DOHH2 (cell line): ENCODE results near the gene LDAF1.

ENCODE experiments used
- H3F3A ChIP-seq: fragments of 200-600 bp; sonication (generic), shearing (Covaris generic); 2 replicates; pipeline ENCODE4 v1.6.0; 2016; ENCODE audit warnings: antibody characterized with exemption, mild to moderate bottlenecking; ENCODE audit not compliant: control insufficient read depth, insufficient read depth
- H3K27ac ChIP-seq: fragments of 200-600 bp; sonication (generic); 2 replicates; pipeline ENCODE4 v1.5.1; 2014; ENCODE audit warnings: low read depth, mild to moderate bottlenecking, low read length, moderate library complexity
- H3K27me3 ChIP-seq: fragments of 200-600 bp; sonication (generic); 2 replicates; pipeline ENCODE4 v1.6.1; 2014; ENCODE audit warnings: mild to moderate bottlenecking, low read length, mixed read lengths; ENCODE audit not compliant: control insufficient read depth
- H3K36me3 ChIP-seq: fragments of 200-600 bp; sonication (generic); 2 replicates; pipeline ENCODE4 v1.6.1; 2014; ENCODE audit warnings: mild to moderate bottlenecking, low read length, moderate library complexity, mixed read lengths; ENCODE audit not compliant: control insufficient read depth
- H3K4me1 ChIP-seq: fragments of 200-600 bp; sonication (generic); 2 replicates; pipeline ENCODE4 v1.6.1; 2014; ENCODE audit warnings: mild to moderate bottlenecking, low read length, mixed read lengths; ENCODE audit not compliant: control insufficient read depth
- H3K4me2 ChIP-seq: fragments of 200-600 bp; sonication (generic); 2 replicates; pipeline ENCODE4 v1.6.0; 2014; ENCODE audit warnings: mild to moderate bottlenecking, low read length, moderate library complexity
- H3K4me3 ChIP-seq: fragments of 200-600 bp; sonication (generic); 2 replicates; pipeline ENCODE4 v1.5.1; 2014; ENCODE audit warnings: mild to moderate bottlenecking, low read length, mixed read lengths
- H3K79me2 ChIP-seq: fragments of 200-600 bp; sonication (generic); 2 replicates; pipeline ENCODE4 v1.6.1; 2014; ENCODE audit warnings: mild to moderate bottlenecking, low read length, mixed read lengths; ENCODE audit not compliant: control insufficient read depth
- H3K9me2 ChIP-seq: fragments of 200-600 bp; sonication (generic); replicated peaks from 2 replicates; pipeline ENCODE4 v1.6.1; 2014; ENCODE audit warnings: mild to moderate bottlenecking, low read length, mixed read lengths; ENCODE audit not compliant: control insufficient read depth
- H3K9me3 ChIP-seq: fragments of 200-600 bp; sonication (generic); 2 replicates; pipeline ENCODE4 v1.6.1; 2014; ENCODE audit warnings: antibody characterized with exemption, low read length, mixed read lengths; ENCODE audit not compliant: control insufficient read depth, insufficient read depth
- H4K20me1 ChIP-seq: fragments of 200-600 bp; sonication (generic); 2 replicates; pipeline ENCODE4 v1.6.0; 2014; ENCODE audit warnings: low read depth, mild to moderate bottlenecking, antibody characterized with exemption, low read length, moderate library complexity; ENCODE audit not compliant: control insufficient read depth, insufficient read depth
- EZH2phosphoT487 ChIP-seq: fragments of 200-600 bp; sonication (generic); IDR thresholded peaks from 2 replicates; pipeline ENCODE4 v1.6.1; 2017; ENCODE audit warnings: borderline replicate concordance, mild to moderate bottlenecking, antibody characterized with exemption, low read length, moderate library complexity, mixed read lengths
- TF ChIP-seq, protein P1 (sequence below): fragments of 200-600 bp; sonication (generic); IDR thresholded peaks from one replicate; pipeline ENCODE4 v1.5.1; 2014; ENCODE audit warnings: antibody characterized with exemption, mild to moderate bottlenecking, low read depth, low read length; ENCODE audit not compliant: poor library complexity, severe bottlenecking

The LDAF1 gene

DNA sequence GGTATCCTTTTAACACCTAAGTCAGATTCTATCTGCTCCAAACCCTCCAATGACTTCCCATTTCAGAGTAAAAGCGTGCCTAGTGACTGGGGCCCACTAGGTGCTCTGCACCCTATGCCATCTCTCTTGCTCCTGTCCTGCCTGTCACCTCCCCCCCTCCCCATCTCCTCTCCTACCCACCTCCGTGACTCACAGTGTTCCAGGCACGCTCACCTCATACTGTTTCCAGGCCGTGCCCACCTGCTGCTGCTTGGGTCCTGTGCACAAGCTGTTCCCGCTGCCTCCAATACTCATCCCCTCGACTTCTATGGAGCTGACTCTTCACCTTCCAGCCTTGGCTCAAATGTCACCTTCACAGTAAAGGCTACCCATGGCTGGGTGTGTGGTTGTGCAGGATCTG is 29.5 kb upstream of the LDAF1 start:
- H3K27ac ChIP-seq, result no peak overlapping the region
- no peaks in the 10 kb centered on the region for H3K79me2 ChIP-seq
- no peak overlapping the region for H3K4me3 ChIP-seq
- no peak overlapping the region for H3K4me2 ChIP-seq
- no peaks in the 10 kb centered on the region for H3K9me3 ChIP-seq
- H3K9me2 ChIP-seq, result no peaks in the 10 kb centered on the region
- no peaks in the 10 kb centered on the region for H3F3A ChIP-seq
- no peaks in the 10 kb centered on the region for H3K27me3 ChIP-seq
- no peaks in the 10 kb centered on the region for H3K36me3 ChIP-seq
- H4K20me1 ChIP-seq, result no peaks in the 10 kb centered on the region
- no peaks in the 10 kb centered on the region for H3K4me1 ChIP-seq
- no peak for TF ChIP-seq EZH2phosphoT487
- TF ChIP-seq, protein P1, sequence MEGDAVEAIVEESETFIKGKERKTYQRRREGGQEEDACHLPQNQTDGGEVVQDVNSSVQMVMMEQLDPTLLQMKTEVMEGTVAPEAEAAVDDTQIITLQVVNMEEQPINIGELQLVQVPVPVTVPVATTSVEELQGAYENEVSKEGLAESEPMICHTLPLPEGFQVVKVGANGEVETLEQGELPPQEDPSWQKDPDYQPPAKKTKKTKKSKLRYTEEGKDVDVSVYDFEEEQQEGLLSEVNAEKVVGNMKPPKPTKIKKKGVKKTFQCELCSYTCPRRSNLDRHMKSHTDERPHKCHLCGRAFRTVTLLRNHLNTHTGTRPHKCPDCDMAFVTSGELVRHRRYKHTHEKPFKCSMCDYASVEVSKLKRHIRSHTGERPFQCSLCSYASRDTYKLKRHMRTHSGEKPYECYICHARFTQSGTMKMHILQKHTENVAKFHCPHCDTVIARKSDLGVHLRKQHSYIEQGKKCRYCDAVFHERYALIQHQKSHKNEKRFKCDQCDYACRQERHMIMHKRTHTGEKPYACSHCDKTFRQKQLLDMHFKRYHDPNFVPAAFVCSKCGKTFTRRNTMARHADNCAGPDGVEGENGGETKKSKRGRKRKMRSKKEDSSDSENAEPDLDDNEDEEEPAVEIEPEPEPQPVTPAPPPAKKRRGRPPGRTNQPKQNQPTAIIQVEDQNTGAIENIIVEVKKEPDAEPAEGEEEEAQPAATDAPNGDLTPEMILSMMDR, result no peak

DNA sequence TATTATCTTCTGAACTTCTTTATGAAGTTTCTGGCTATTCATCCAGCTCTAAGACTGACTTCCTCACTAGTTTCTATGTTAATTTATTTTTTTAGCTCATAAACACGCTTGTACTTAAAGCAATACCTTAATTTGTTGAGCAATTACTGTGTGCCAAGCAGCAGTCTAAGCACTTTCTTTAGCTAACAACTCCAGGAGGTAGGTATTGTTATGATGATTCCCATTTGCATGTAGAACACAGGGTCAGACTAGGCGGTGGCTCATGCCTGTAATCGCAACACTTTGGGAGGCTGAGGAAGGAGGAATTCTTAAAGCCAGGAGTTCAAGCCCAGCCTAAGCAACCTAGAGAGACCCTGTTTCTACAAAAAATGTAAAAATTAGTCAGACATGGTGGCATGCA is 27.7 kb upstream of the LDAF1 start:
- no peaks in the 10 kb centered on the region for H3F3A ChIP-seq
- H4K20me1 ChIP-seq, result no peaks in the 10 kb centered on the region
- H3K4me1 ChIP-seq, result no peaks in the 10 kb centered on the region
- TF ChIP-seq EZH2phosphoT487, result no peak
- TF ChIP-seq, protein P1, result no peak
- no peaks in the 10 kb centered on the region for H3K79me2 ChIP-seq
- H3K4me3 ChIP-seq, result no peak overlapping the region
- no peaks in the 10 kb centered on the region for H3K9me2 ChIP-seq
- no peak overlapping the region for H3K27ac ChIP-seq
- H3K4me2 ChIP-seq, result no peak overlapping the region
- H3K36me3 ChIP-seq, result no peaks in the 10 kb centered on the region
- H3K27me3 ChIP-seq, result no peaks in the 10 kb centered on the region
- no peaks in the 10 kb centered on the region for H3K9me3 ChIP-seq

- Histone ChIP-seq H3F3A (no peaks in the 10 kb centered on the region), H3K4me1 (no peaks in the 10 kb centered on the region), H3K36me3 (no peaks in the 10 kb centered on the region), H3K9me2 (no peaks in the 10 kb centered on the region), H3K79me2 (no peaks in the 10 kb centered on the region), H3K9me3 (no peaks in the 10 kb centered on the region), H3K4me2 (no peak overlapping the region), H3K4me3 (no peak overlapping the region), H4K20me1 (no peaks in the 10 kb centered on the region), H3K27me3 (no peaks in the 10 kb centered on the region), H3K27ac (no peak overlapping the region)
- TF ChIP-seq, protein P1, result no peak
- no peak for TF ChIP-seq EZH2phosphoT487
Measured at GRCh38 chr16:21134053-21134452, 24.4 kb upstream of the LDAF1 start.

DNA sequence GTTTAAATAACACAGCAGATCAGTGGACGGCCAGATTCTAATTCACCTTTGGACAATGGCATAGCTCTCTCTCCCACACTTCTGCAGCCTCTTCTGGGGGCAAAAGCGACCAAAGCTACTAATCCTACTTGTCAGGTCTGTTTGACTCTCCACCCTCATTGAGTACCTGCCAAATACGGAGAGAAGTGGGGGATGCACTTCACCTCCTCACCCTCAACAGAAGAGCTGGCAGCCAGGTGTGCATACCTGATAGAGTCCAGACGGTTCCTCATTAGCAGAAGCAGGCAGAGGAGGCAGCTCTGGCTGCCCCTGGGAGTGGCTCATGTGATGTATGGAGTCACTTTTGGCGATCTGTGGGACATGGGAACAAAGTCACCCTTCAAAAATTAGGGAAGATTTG is 12.7 kb upstream of the LDAF1 start:
- Histone ChIP-seq H3K27me3 (peaks cover 16% of the 10 kb centered on the region), H3K9me2 (no peaks in the 10 kb centered on the region), H3K27ac (no peak overlapping the region), H3K4me1 (no peaks in the 10 kb centered on the region), H3K36me3 (no peaks in the 10 kb centered on the region), H3K79me2 (no peaks in the 10 kb centered on the region), H3K4me2 (no peak overlapping the region), H4K20me1 (no peaks in the 10 kb centered on the region), H3K4me3 (no peak overlapping the region), H3K9me3 (no peaks in the 10 kb centered on the region), H3F3A (no peaks in the 10 kb centered on the region)
- no peak for TF ChIP-seq EZH2phosphoT487
- TF ChIP-seq, protein P1, result no peak
